ENCODE data around the gene AKAP11. TPM values are rescaled to one million over a fixed set of nuclear protein-coding genes. Genes with fewer than 3 reads are reported as not detected.
"Not testable (repeated sequence)": the region's sequence is repeated elsewhere in the genome, so short reads cannot be mapped to it uniquely, and the experiment has no call there.

The AKAP11 gene
- 6.7 and 6.9 TPM in 2 replicates for polyA plus RNA-seq (2013)

DNA sequence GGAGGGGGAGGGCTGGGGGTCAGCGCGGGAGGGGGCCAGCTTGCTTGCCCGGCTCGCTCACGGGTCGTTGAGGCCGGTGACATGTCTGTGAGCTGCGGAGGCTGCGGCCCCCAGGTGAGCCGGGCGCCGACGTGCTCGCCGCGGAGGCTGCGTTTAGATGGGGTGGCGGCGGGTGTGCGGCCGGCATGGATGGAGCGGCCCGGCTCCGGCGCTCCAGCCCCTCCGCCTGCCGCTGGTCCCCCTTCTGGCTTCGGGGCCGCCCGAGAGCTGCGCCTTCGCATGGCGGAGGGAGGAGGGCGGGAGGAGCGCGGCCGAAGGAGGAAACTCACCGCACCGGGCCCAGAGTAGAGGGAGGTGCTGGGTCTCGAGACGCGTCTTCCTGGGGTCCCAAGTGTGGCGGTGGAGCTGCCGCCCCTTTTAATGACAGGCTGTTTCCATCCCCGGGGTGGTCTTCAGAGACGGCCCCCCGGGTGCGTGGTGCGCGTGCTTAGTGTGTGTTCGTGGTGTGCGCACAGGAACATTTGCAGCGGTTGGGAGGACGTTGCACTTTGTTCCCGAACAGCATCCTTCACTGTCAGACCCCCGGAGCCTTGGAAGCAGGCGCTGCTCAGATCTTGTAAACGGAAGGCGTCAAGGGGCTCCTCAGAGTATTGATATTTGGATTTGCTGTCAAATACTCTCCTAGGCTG lies at the start of gene AKAP11:
AKAP11 (plus strand) TSS at position 38 of the 689 bp plus-strand sequence. CDS start 14,197 bp downstream, outside the sequence.
- Histone ChIP-seq H3K4ac (ENCODE audit: low read depth, low read length) (peak within 1 kb of the TSS; percentile 61), H3K18ac (ENCODE audit: low read length) (peak within 1 kb of the TSS; percentile 94), H2BK120ac (ENCODE audit: insufficient read depth, low read length, poor library complexity) (peak within 1 kb of the TSS; percentile 70), H3K4me1 (ENCODE audit: control insufficient read depth in 1 of 2, insufficient read depth in 2 of 2, low read length in 2 of 2) (peaks cover 0 to 3% of the 10 kb centered on the region in 2 experiments), H3K23ac (ENCODE audit: low read length) (no peak within 1 kb of the TSS), H3K14ac (ENCODE audit: low read length) (peak within 1 kb of the TSS; percentile 74), H3K79me1 (ENCODE audit: low read length) (peaks cover 12% of the 10 kb centered on the region), H3K36me3 (ENCODE audit: control insufficient read depth in 1 of 2, insufficient read depth in 2 of 2, low read length in 2 of 2) (no peaks in the 10 kb centered on the region), H3K27ac (ENCODE audit: low read depth, low read length) (peak within 1 kb of the TSS; percentile 50), H4K8ac (ENCODE audit: low read depth, low read length) (peak within 1 kb of the TSS; percentile 96), H3K4me3 (ENCODE audit: low read depth, low read length) (peak within 1 kb of the TSS; percentile 97), H3K27me3 (ENCODE audit: insufficient read depth, low read length) (no peaks in the 10 kb centered on the region), H2AFZ (ENCODE audit: insufficient read depth, low read length, poor library complexity) (peak within 1 kb of the TSS; percentile 93), H3K79me2 (ENCODE audit: control insufficient read depth, insufficient read depth, low read length, poor library complexity) (peaks cover 9% of the 10 kb centered on the region), H2BK12ac (ENCODE audit: low read length) (peak within 1 kb of the TSS; percentile 18), H2BK5ac (ENCODE audit: low read depth, low read length, poor library complexity) (peak within 1 kb of the TSS; percentile 67), H3K9ac (ENCODE audit: low read length) (peak within 1 kb of the TSS; percentile 28), H3K4me2 (ENCODE audit: low read length) (peak within 1 kb of the TSS; percentile 78), H3K9me3 (ENCODE audit: insufficient read depth, low read depth, low read length) (no peaks in the 10 kb centered on the region), H2AK5ac (ENCODE audit: low read length) (peak within 1 kb of the TSS; percentile 30), H4K91ac (ENCODE audit: low read depth, low read length) (peak within 1 kb of the TSS; percentile 82), H4K12ac (ENCODE audit: low read depth, low read length) (peak within 1 kb of the TSS; percentile 88)
- WGBS (ENCODE audit: extremely low coverage, insufficient coverage, insufficient read length): no CpG with 5 or more reads among the region's 59 CpGs
- DNase-seq: peak; percentile 18 to 45

DNA sequence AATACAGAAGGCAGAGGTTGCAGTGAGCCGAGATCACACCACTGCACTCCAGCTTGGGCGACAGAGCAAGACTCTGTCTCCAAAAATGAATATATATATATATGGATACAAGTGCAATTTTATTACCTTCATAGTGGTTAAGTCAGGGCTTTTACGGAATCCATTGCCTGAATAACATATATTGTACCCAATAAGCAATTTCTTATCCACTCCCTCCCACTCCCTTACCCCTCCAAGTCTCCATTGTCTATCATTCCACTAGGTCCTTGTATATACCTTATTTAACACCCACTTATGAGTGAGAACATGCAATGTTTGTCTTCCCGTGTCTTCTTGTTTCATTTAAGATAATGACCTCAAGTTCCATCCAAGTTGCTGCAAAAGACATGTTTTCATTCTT lies 48.3 kb upstream of the AKAP11 start:
- Histone ChIP-seq H3K9me3 (ENCODE audit: insufficient read depth, low read depth, low read length) (no peaks in the 10 kb centered on the region), H3K18ac (ENCODE audit: low read length) (no peak overlapping the region), H3K4me1 (ENCODE audit: control insufficient read depth in 1 of 2, insufficient read depth in 2 of 2, low read length in 2 of 2) (no peaks in the 10 kb centered on the region), H2AFZ (ENCODE audit: insufficient read depth, low read length, poor library complexity) (no peak overlapping the region), H3K79me1 (ENCODE audit: low read length) (no peaks in the 10 kb centered on the region), H2AK5ac (ENCODE audit: low read length) (no peak overlapping the region), H3K79me2 (ENCODE audit: control insufficient read depth, insufficient read depth, low read length, poor library complexity) (no peaks in the 10 kb centered on the region), H3K27ac (ENCODE audit: low read depth, low read length) (no peak overlapping the region), H3K4ac (ENCODE audit: low read depth, low read length) (no peak overlapping the region), H4K8ac (ENCODE audit: low read depth, low read length) (no peak overlapping the region), H2BK120ac (ENCODE audit: insufficient read depth, low read length, poor library complexity) (no peak overlapping the region), H3K4me2 (ENCODE audit: low read length) (no peak overlapping the region), H3K9ac (ENCODE audit: low read length) (no peak overlapping the region), H2BK12ac (ENCODE audit: low read length) (no peak overlapping the region), H4K12ac (ENCODE audit: low read depth, low read length) (no peak overlapping the region), H3K23ac (ENCODE audit: low read length) (no peak overlapping the region), H3K14ac (ENCODE audit: low read length) (no peak overlapping the region), H3K4me3 (ENCODE audit: low read depth, low read length) (no peak overlapping the region), H2BK5ac (ENCODE audit: low read depth, low read length, poor library complexity) (no peak overlapping the region), H4K91ac (ENCODE audit: low read depth, low read length) (no peak overlapping the region), H3K36me3 (ENCODE audit: control insufficient read depth in 1 of 2, insufficient read depth in 2 of 2, low read length in 2 of 2) (peaks cover 0 to 3% of the 10 kb centered on the region in 2 experiments), H3K27me3 (ENCODE audit: insufficient read depth, low read length) (no peaks in the 10 kb centered on the region)
- WGBS (ENCODE audit: extremely low coverage, insufficient coverage, insufficient read length): no CpG with 5 or more reads among the region's 4 CpGs
- DNase-seq: no peak

GRCh38 chr13:42225051-42225450 lies 46.9 kb upstream of the AKAP11 start:
- no peaks in the 10 kb centered on the region for H3K79me1 ChIP-seq (ENCODE audit: low read length)
- no peaks in the 10 kb centered on the region for H3K9me3 ChIP-seq (ENCODE audit: insufficient read depth, low read depth, low read length)
- H3K27ac ChIP-seq (ENCODE audit: low read depth, low read length): no peak overlapping the region
- H3K9ac ChIP-seq (ENCODE audit: low read length): no peak overlapping the region
- H2BK5ac ChIP-seq (ENCODE audit: low read depth, low read length, poor library complexity): no peak overlapping the region
- no peak overlapping the region for H2AFZ ChIP-seq (ENCODE audit: insufficient read depth, low read length, poor library complexity)
- H2AK5ac ChIP-seq (ENCODE audit: low read length): no peak overlapping the region
- DNase-seq: no peak
- no peak overlapping the region for H4K8ac ChIP-seq (ENCODE audit: low read depth, low read length)
- no peak overlapping the region for H4K12ac ChIP-seq (ENCODE audit: low read depth, low read length)
- H3K14ac ChIP-seq (ENCODE audit: low read length): no peak overlapping the region
- H2BK120ac ChIP-seq (ENCODE audit: insufficient read depth, low read length, poor library complexity): no peak overlapping the region
- H3K36me3 ChIP-seq (ENCODE audit: control insufficient read depth in 1 of 2, insufficient read depth in 2 of 2, low read length in 2 of 2): peaks cover 0 to 3% of the 10 kb centered on the region in 2 experiments
- H3K4me2 ChIP-seq (ENCODE audit: low read length): no peak overlapping the region
- no peak overlapping the region for H3K23ac ChIP-seq (ENCODE audit: low read length)
- H3K18ac ChIP-seq (ENCODE audit: low read length): no peak overlapping the region
- H3K27me3 ChIP-seq (ENCODE audit: insufficient read depth, low read length): no peaks in the 10 kb centered on the region
- no peak overlapping the region for H3K4me3 ChIP-seq (ENCODE audit: low read depth, low read length)
- no peak overlapping the region for H2BK12ac ChIP-seq (ENCODE audit: low read length)
- H3K4me1 ChIP-seq (ENCODE audit: control insufficient read depth in 1 of 2, insufficient read depth in 2 of 2, low read length in 2 of 2): no peaks in the 10 kb centered on the region
- no peak overlapping the region for H3K4ac ChIP-seq (ENCODE audit: low read depth, low read length)
- no peak overlapping the region for H4K91ac ChIP-seq (ENCODE audit: low read depth, low read length)
- no peaks in the 10 kb centered on the region for H3K79me2 ChIP-seq (ENCODE audit: control insufficient read depth, insufficient read depth, low read length, poor library complexity)
- no CpG with 5 or more reads among the region's 2 CpGs for WGBS (ENCODE audit: extremely low coverage, insufficient coverage, insufficient read length)

DNA sequence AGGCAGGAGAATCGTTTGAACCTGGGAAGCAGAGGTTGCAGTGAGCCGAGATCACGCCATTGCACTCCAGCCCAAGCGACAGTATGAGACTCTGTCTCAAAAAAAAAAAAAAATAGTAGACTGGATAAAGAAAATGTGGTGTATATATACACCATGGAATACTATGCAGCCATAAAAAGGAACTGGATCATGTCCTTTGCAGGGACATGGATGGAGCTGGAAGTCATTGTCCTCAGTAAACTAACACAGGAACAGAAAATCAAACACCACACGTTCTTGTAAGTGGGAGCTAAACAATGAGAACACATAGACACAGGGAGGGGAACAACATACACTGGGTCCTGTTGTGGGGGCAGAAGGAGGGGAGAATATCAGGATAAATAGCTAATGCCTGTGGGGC lies 45.2 kb upstream of the AKAP11 start:
- no CpG with 5 or more reads among the region's 5 CpGs for WGBS (ENCODE audit: extremely low coverage, insufficient coverage, insufficient read length)

More for the DNA sequence above, 45.2 kb upstream of the AKAP11 start:
- H3K79me1 ChIP-seq (ENCODE audit: low read length); H3K18ac ChIP-seq (ENCODE audit: low read length); H2BK5ac ChIP-seq (ENCODE audit: low read depth, low read length, poor library complexity); H3K14ac ChIP-seq (ENCODE audit: low read length); H3K4me2 ChIP-seq (ENCODE audit: low read length); H3K27me3 ChIP-seq (ENCODE audit: insufficient read depth, low read length); DNase-seq; H3K9me3 ChIP-seq (ENCODE audit: insufficient read depth, low read depth, low read length); H3K23ac ChIP-seq (ENCODE audit: low read length); H3K79me2 ChIP-seq (ENCODE audit: control insufficient read depth, insufficient read depth, low read length, poor library complexity); H3K4me1 ChIP-seq (ENCODE audit: control insufficient read depth in 1 of 2, insufficient read depth in 2 of 2, low read length in 2 of 2); H3K27ac ChIP-seq (ENCODE audit: low read depth, low read length); H4K12ac ChIP-seq (ENCODE audit: low read depth, low read length); H2BK120ac ChIP-seq (ENCODE audit: insufficient read depth, low read length, poor library complexity); H2AFZ ChIP-seq (ENCODE audit: insufficient read depth, low read length, poor library complexity); H3K9ac ChIP-seq (ENCODE audit: low read length); H3K4me3 ChIP-seq (ENCODE audit: low read depth, low read length); H2BK12ac ChIP-seq (ENCODE audit: low read length); H2AK5ac ChIP-seq (ENCODE audit: low read length); H3K36me3 ChIP-seq (ENCODE audit: control insufficient read depth in 1 of 2, insufficient read depth in 2 of 2, low read length in 2 of 2); H4K8ac ChIP-seq (ENCODE audit: low read depth, low read length); H4K91ac ChIP-seq (ENCODE audit: low read depth, low read length); H3K4ac ChIP-seq (ENCODE audit: low read depth, low read length): not testable (repeated sequence)
